SK-N-MC (cell line): ENCODE results near the gene SHISA9.

ENCODE experiments used
- EZH2 ChIP-seq: fragments of 200-600 bp; sonication (generic); IDR thresholded peaks from one replicate; pipeline ENCODE4 v1.6.1; 2017; ENCODE audit warnings: antibody characterized with exemption
- POLR2AphosphoS5 ChIP-seq: IDR thresholded peaks from 2 replicates; pipeline ENCODE4 v1.6.1; 2012; ENCODE audit warnings: mild to moderate bottlenecking, low read depth, low read length, borderline replicate concordance

DNA sequence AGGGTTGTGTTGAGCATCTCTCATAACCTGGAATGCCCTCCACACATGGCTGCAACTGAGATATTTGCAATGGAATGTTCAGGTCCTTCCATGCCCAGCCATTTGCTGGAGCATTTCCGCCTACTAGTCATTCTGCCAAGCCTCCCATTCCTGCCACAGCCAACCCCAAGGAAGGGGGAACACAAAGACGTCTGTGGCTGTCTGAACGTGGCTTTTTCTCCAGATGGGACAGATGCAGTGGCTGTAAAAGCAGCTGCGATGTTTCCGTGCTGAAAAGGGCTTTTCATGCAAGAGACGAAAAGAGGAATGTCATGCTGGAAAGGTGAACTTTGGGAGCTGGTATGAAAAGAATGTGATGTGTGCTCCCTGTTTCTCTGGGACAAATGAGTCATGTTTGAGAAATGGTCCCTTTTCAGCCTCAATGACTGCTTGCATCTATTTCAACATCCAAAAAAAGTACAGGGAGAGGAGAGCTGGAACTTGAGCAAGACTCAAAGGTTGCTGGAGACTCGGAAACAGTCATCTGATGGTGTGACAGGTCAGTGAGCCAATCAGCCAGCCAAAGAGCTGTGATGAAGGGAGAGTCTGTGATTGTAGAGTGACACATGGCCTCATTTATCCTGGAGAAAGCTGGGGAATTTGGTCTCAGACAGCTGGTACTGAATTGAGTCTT lies 208.9 kb downstream of the SHISA9 start:
- TF ChIP-seq EZH2 = no peak
- no peak for TF ChIP-seq POLR2AphosphoS5
